Fibroblast of skin of back (primary cell): Measurements from ENCODE around the gene ST8SIA1. TPM values are rescaled to one million over a fixed set of nuclear protein-coding genes. Genes with fewer than 3 reads are reported as not detected.
"Not testable (repeated sequence)": the region's sequence is repeated elsewhere in the genome, so short reads cannot be mapped to it uniquely, and the experiment has no call there.

ENCODE experiments used
- DNase-seq: peaks from one replicate; pipeline ENCODE4 v3.0.0-alpha.2; 2013
- polyA plus RNA-seq, 2 experiments: library from polyadenylated mRNA; unstranded; fragments of 120-200 nt; gene quantifications; one replicate each; pipeline ENCODE4 v1.2.1, GENCODE V29; 2013; ENCODE audit not compliant: insufficient read length in 2 of 2

Gene ST8SIA1, protein sequence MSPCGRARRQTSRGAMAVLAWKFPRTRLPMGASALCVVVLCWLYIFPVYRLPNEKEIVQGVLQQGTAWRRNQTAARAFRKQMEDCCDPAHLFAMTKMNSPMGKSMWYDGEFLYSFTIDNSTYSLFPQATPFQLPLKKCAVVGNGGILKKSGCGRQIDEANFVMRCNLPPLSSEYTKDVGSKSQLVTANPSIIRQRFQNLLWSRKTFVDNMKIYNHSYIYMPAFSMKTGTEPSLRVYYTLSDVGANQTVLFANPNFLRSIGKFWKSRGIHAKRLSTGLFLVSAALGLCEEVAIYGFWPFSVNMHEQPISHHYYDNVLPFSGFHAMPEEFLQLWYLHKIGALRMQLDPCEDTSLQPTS
- 0.43 TPM for polyA plus RNA-seq (2013, experiment 1 of 2; ENCODE audit: insufficient read length)
- polyA plus RNA-seq (2013, experiment 2 of 2; ENCODE audit: insufficient read length) = 0.35 TPM

DNA sequence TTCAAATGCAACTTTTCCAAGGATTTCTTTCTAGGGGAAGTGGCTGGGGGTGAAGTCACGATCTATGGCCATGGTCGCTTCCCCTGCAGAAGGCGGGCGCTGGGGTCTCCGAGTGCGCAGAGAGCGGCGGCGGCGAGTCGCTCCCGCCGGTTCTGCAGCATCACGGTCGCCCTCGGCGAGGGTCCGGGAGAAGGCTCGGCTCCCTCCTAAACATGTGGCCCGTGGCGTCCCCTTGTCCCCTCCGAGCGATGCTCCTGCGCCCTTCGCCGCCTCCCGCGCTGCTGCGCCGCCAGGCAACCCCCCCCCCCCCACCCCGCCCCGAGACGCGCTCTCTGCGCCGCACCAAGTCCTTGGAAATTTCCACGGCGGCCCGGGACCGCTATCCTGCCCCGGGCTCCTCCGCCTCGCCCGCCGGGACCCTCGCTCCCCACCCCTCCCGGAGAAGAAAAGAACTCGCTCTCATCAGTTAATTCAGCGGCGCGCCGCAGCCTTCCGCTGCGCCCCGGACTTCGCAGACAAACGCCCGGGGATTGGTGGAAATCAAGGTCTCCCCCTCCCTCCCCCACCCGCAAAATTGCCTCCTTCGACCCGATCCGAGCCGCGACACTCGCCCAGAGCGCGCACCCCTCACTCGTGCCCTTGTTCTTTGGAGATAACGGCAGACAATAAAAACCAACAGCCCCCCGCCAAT, at the start of gene ST8SIA1:
ST8SIA1 (minus strand) TSS at position 298 of the 691 bp plus-strand sequence. CDS start 475 bp downstream, outside the sequence.
- peak; percentile 16 for DNase-seq

- DNase-seq = no peak
Observed at GRCh38 chr12:22380031-22380430, 45.5 kb upstream of the ST8SIA1 start.

DNA sequence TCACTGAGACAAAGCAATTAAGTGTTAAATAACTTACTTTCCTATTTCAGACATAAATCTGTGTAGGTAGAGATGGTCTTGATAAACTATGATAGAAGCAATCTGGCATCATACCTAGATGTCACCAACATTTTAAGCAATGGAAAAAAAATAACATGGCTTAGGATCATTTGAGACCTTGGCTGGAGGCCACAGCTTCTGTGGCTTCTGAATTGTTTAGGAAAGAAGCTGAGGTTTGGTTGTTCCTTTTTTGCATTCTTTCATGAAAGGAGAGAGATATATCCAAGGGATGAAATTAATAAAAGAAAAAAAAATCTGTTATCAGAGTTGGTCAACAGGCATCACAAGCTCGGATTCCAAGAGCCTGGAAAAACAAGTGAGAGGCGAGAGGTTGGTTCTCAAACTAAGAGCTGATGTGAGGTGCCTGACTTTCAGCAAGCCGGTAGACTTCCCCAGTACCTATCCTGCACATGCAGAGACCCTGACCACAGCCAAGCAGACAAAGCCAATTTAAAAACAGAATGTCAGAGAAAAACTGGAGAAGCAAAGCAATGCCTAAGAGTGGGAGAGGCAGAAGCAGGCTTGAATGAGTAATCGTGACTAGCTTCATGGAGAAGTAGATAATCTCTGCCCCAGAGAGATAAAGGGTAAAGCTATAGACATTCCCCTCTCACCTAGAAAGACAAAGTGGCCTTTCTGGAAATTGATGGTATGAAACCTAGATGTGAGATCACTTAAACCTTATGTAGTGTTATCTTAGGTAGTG, 43.4 kb upstream of the ST8SIA1 start:
- peak; percentile 1 for DNase-seq

DNA sequence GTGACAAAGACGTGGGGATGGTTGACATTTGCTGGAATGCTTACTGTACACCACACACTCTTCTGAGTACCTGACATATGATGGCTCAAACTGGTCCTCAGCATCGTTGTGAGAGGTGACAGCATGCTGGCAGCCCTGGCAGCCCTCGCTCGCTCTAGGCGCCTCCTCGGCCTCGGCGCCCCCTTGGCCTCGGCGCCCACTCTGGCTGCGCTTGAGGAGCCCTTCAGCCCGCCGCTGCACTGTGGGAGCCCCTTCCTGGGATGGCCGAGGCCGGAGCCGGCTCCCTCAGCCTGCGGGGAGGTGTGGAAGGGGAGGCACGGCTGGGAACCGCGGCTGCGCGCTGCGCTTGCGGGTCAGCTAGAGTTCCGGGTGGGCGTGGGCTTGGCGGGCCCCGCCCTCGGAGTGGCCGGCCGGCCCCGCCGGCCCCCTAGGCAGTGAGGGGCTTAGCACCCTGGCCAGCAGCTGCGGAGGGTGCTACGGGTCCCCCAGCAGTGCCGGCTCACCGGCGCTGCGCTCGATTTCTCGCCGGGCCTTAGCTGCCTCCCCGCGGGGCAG, 42.2 kb upstream of the ST8SIA1 start:
- DNase-seq = not testable (repeated sequence)

- DNase-seq = no peak
Observed at GRCh38 chr12:22374508-22374907, 40.0 kb upstream of the ST8SIA1 start.

DNA sequence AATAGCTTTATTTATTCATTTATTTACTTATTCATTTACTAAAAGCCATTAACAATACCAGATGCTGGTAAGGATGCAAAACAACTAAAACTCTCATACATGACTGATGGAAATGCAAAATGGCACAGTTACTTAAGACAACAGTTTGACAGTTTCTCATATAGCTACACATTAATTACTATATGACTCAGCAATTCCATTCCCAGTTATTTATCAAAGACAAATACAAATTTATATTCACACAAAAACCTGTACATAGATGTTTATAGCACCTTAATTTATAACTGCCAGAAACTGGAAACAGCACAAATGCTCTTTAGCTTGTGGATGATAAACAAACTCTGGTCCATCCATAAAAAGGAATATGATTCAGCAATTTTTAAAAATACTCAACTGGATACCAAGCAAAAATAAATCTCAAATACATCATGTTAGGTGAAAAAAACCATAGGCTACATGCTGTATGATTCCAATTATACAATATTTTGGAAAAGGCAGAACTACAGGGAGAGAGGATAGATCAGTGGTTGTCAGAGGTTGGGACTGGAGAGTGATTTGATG, 37.9 kb upstream of the ST8SIA1 start:
- DNase-seq = no peak

DNA sequence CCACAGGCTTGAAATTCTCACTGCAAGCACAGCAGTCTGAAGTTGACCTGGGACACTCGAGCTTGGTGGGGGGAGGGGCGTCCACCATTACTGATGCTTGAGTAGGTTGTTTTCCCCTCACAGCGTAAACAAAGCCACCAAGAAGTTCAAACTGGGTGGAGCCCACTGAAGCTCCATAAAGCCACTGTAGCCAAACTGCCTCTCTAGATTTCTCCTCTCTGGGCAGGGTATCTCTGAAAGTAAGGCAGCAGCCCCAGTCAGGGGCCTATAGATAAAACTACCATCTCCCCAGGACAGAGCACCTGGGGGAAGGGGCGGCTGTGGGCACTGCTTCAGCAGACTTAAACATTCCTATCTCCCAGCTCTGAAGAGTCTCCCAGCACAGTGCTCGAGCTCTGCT, 31.7 kb upstream of the ST8SIA1 start:
- DNase-seq = no peak

GRCh38 chr12:22361785-22362184, 27.3 kb upstream of the ST8SIA1 start:
- no peak for DNase-seq

GRCh38 chr12:22360774-22361173, 26.3 kb upstream of the ST8SIA1 start:
- no peak for DNase-seq

DNA sequence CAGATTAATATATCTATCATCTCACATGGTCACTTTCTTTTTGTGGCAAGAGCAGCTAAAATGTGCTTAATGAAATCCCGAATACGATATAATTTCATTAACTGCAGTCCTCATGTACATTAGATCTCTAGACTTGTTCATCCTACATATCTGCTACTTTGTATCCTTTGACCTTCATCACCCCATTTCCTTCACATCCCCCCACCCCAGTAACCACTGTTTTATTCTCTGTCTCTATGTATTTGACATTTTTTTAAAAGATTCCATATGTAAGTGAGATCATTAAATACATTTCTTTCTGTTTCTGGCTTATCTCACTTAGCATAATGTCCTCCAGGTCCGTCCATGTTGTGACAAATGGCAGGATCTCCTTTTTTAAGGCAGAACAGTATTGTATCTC, 23.0 kb upstream of the ST8SIA1 start:
- no peak for DNase-seq

DNA sequence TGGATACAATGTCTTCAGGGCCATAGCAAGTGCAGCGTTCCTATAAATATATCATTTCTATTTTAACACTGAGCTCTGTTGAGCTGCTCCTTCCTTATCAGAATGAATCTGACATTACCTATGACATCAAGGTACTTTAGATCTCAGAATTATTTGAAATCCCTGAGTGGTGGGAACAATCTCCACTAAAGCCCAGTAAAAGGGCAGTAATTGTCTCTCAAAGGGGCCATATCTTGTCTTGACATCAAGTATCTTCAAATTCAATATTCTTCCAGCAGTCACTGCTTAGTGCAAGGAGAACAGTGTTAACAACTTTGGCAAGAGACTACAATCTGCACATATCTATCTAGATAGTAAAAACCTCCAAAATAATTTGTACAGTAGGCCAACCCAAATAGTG, 21.7 kb upstream of the ST8SIA1 start:
- DNase-seq = no peak

GRCh38 chr12:22355011-22355580, 20.6 kb upstream of the ST8SIA1 start:
- DNase-seq = no peak

GRCh38 chr12:22353615-22354325, 19.3 kb upstream of the ST8SIA1 start:
- no peak for DNase-seq

DNA sequence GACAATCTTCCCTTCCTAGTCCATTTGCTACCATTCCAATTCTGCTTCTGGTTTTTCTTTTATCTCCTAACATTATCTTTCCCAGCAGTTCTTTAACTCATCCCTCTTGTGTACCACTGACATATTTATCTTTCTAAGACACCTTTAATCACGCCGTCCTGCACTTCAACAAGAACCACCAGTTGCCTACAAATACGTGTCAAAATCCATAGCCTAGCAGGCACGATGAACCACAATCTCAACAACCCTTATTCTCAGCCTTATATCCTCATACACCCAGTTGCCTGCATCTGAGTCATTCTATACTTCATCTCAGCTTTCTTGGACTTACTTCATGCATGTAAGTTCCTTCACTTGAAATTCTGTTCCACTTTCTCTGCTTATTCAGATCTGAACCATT, 16.4 kb upstream of the ST8SIA1 start:
- no peak for DNase-seq

- no peak for DNase-seq
Observed at GRCh38 chr12:22348208-22348607, 13.7 kb upstream of the ST8SIA1 start.

- DNase-seq = no peak
Observed at GRCh38 chr12:22340143-22340542, 5.6 kb upstream of the ST8SIA1 start.

- DNase-seq = no peak
Observed at GRCh38 chr12:22339691-22340090, 5.2 kb upstream of the ST8SIA1 start.

- no peak for DNase-seq
Observed at GRCh38 chr12:22335794-22336166, 1.3 kb upstream of the ST8SIA1 start.

- DNase-seq = no peak
Observed at GRCh38 chr12:22333713-22334409, 646 bp downstream of the ST8SIA1 start.

DNA sequence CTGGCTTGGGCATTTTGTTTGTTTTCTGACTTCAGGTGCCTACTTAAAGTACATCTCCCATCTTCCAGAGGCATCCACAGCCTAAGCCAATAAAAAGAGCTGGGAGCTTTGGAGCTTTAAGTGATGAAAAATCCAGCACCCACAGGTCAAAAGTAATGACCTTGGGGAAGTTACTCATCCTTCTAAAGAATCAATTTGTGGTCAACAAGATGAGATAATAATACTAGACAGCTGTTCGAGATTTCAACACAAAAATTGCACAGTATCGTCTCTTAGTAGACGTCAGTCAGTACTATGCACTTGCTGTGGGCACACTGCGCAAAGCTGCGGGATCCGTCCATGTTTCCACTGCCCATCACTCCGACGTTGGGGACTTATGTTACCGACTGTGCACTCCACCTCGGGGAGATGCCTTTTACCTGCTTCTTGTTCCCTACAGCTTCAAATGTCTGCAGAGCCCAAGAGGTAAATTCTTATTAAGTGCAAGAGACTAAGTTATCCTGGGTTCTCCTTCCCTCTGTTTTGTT, 1.3 kb downstream of the ST8SIA1 start:
- no peak for DNase-seq

GRCh38 chr12:22332202-22332601, 2.3 kb downstream of the ST8SIA1 start:
- no peak for DNase-seq
